B cell (primary cell): ENCODE data around the gene TMEM132A. TPM values are rescaled to one million over a fixed set of nuclear protein-coding genes. Genes with fewer than 3 reads are reported as not detected.

Source experiments
- ATAC-seq: fragments of 200-7000 bp; cut with Tn5 transposase; one replicate; pipeline ENCODE4 v1.10.0; 2021; ENCODE audit warnings: low read depth, mild to moderate bottlenecking, moderate number of reproducible peaks, moderate library complexity
- CTCF ChIA-PET: fragments of 350-600 bp; sonication (Branson Sonifier 250); formaldehyde crosslinking; loops from one replicate; lab custom pipeline; 2021; ENCODE audit warnings: antibody characterized with exemption, inconsistent platforms; lab: Charles Lee
- POLR2A ChIA-PET: fragments of 350-600 bp; sonication (Branson Sonifier 250); formaldehyde crosslinking; loops from one replicate; lab custom pipeline; 2021; ENCODE audit warnings: antibody characterized with exemption; lab: Charles Lee
- DNase-seq: peaks from one replicate; pipeline ENCODE4 v3.0.0; 2013
- H2AFZ ChIP-seq: 2 replicates; pipeline ENCODE4 v1.6.1; 2012; ENCODE audit warnings: mild to moderate bottlenecking, low read depth, low read length; ENCODE audit not compliant: insufficient read depth, poor library complexity, severe bottlenecking
- H3K27ac ChIP-seq, 2 donors: 1 replicate in 1 of 2; 2 replicates in 1 of 2; pipeline ENCODE4 v1.5.1; 2012 to 2013; ENCODE audit warnings: low read length in 2 of 2, mild to moderate bottlenecking in 2 of 2, moderate library complexity in 1 of 2
- H3K27me3 ChIP-seq, 4 experiments: fragments of 200-600 bp in 1 of 4; sonication (generic) in 1 of 4; replicated peaks in 1 of 4; 1 replicate in 2 of 4; 2 replicates in 2 of 4; pipeline versions ENCODE4 v1.6.1 to v1.7.0; 2013 to 2016; ENCODE audit warnings: low read length in 3 of 4, mild to moderate bottlenecking in 2 of 4, mixed read lengths in 1 of 4, moderate library complexity in 1 of 4; ENCODE audit not compliant: insufficient read depth in 4 of 4, control insufficient read depth in 3 of 4; ENCODE audit errors: control extremely low read depth in 1 of 4
- H3K36me3 ChIP-seq, 2 experiments: replicated peaks in 1 of 2; 1 replicate in 1 of 2; 2 replicates in 1 of 2; pipeline versions ENCODE4 v1.6.1 to v1.7.1; 2013; ENCODE audit warnings: low read length in 1 of 2; ENCODE audit not compliant: insufficient read depth in 2 of 2, control insufficient read depth in 1 of 2; ENCODE audit errors: control extremely low read depth in 1 of 2, extremely low read depth in 1 of 2
- H3K4me1 ChIP-seq, 2 donors: fragments of 200-600 bp in 1 of 2; sonication (generic) in 1 of 2; 1 replicate in 1 of 2; 2 replicates in 1 of 2; pipeline versions ENCODE4 v1.5.1 to v1.6.1; 2013 to 2017; ENCODE audit warnings: low read length in 2 of 2; ENCODE audit not compliant: control insufficient read depth in 2 of 2, insufficient read depth in 2 of 2
- H3K4me2 ChIP-seq: replicated peaks from 2 replicates; pipeline ENCODE3; 2012; ENCODE audit warnings: mild to moderate bottlenecking, low read depth, low read length; ENCODE audit not compliant: poor library complexity, severe bottlenecking
- H3K4me3 ChIP-seq, 5 experiments: fragments of 200-600 bp in 1 of 5; sonication (generic) in 1 of 5; 1 replicate in 3 of 5; 2 replicates in 2 of 5; pipeline versions ENCODE4 v1.5.1 to v1.7.0; 2011 to 2016; ENCODE audit warnings: low read length in 4 of 5, mild to moderate bottlenecking in 4 of 5, low read depth in 2 of 5, control low read depth in 1 of 5, moderate library complexity in 1 of 5; ENCODE audit not compliant: insufficient read depth in 1 of 5; ENCODE audit errors: control extremely low read depth in 1 of 5, extremely low read depth in 1 of 5
- H3K79me2 ChIP-seq: fragments of 200-600 bp; sonication (generic); one replicate; pipeline ENCODE4 v1.6.0; 2016; ENCODE audit warnings: low read length; ENCODE audit not compliant: control insufficient read depth, insufficient read depth
- H3K9ac ChIP-seq: fragments of 200-600 bp; sonication (generic); 2 replicates; pipeline ENCODE4 v1.6.1; 2017; ENCODE audit warnings: mild to moderate bottlenecking, low read length, moderate library complexity
- H3K9me3 ChIP-seq, 3 donors: one replicate each; pipeline versions ENCODE4 v1.6.1 to v1.7.1; 2013; ENCODE audit warnings: low read length in 2 of 3; ENCODE audit not compliant: control insufficient read depth in 2 of 3, insufficient read depth in 1 of 3; ENCODE audit errors: control extremely low read depth in 1 of 3
- H4K20me1 ChIP-seq: 2 replicates; pipeline ENCODE4 v1.6.0; 2012; ENCODE audit warnings: mild to moderate bottlenecking, low read length; ENCODE audit not compliant: insufficient read depth, control insufficient read depth, poor library complexity, severe bottlenecking
- H3K27ac Mint-ChIP-seq: one replicate; pipeline ENCODE4 v1.8.0; 2021; ENCODE audit warnings: mixed read lengths
- H3K27me3 Mint-ChIP-seq: one replicate; pipeline ENCODE4 v1.8.0; 2021; ENCODE audit warnings: mixed read lengths
- H3K4me1 Mint-ChIP-seq: one replicate; pipeline ENCODE4 v1.8.0; 2021; ENCODE audit warnings: mixed read lengths
- H3K4me3 Mint-ChIP-seq: one replicate; pipeline ENCODE4 v1.8.0; 2021; ENCODE audit warnings: mixed read lengths
- H3K9me3 Mint-ChIP-seq: one replicate; pipeline ENCODE4 v1.8.0; 2022; ENCODE audit warnings: mixed read lengths; ENCODE audit not compliant: insufficient read depth
- EZH2 ChIP-seq: IDR thresholded peaks from 2 replicates; pipeline ENCODE4 v1.6.1; 2012; ENCODE audit warnings: borderline replicate concordance, low read depth, mild to moderate bottlenecking, moderate library complexity, low read length; ENCODE audit not compliant: insufficient read depth, poor library complexity, severe bottlenecking
- WGBS: methylation state at CpG from one replicate; pipeline ENCODE4 v1.1.5; 2013; ENCODE audit warnings: missing lambda C conversion rate; ENCODE audit not compliant: insufficient coverage; 5-methylcytosine and 5-hydroxymethylcytosine counted together
- intact Hi-C: fragments of 100-400 bp; cut with micrococcal nuclease; formaldehyde crosslinking; loops from one replicate; pipeline ENCODE4 v1.10.0; 2022
- polyA plus RNA-seq: library from polyadenylated mRNA; depleted of rRNA; stranded (reverse); fragments of >200 nt; gene quantifications from 2 replicates; pipeline ENCODE4 v1.2.3, GENCODE V29; 2012
- small RNA-seq: library from RNA; depleted of rRNA; stranded (forward); fragments of <200 nt; gene quantifications from one replicate; pipeline ENCODE3, GENCODE V24; 2012; ENCODE audit warnings: low replicate concordance, low read depth; ENCODE audit not compliant: insufficient read length
- total RNA-seq, 2 donors: library from RNA; stranded (reverse); fragments of 120-200 nt in 1 of 2; gene quantifications; 1 replicate in 1 of 2; 2 replicates in 1 of 2; pipeline versions ENCODE4 v1.2.3 to v1.2.4, GENCODE V29; 2013 to 2022
- TF ChIP-seq, protein P1 (sequence below): fragments of 200-600 bp; IDR thresholded peaks from one replicate; pipeline ENCODE4 v1.8.0; 2022; ENCODE audit warnings: antibody characterized with exemption, mild to moderate bottlenecking

TMEM132A gene
- total and polyA plus RNA-seq, 2 donors (not counting 1 experiment from before 2014, with no cell fraction given) = 1.2 to 11.3 TPM

DNA sequence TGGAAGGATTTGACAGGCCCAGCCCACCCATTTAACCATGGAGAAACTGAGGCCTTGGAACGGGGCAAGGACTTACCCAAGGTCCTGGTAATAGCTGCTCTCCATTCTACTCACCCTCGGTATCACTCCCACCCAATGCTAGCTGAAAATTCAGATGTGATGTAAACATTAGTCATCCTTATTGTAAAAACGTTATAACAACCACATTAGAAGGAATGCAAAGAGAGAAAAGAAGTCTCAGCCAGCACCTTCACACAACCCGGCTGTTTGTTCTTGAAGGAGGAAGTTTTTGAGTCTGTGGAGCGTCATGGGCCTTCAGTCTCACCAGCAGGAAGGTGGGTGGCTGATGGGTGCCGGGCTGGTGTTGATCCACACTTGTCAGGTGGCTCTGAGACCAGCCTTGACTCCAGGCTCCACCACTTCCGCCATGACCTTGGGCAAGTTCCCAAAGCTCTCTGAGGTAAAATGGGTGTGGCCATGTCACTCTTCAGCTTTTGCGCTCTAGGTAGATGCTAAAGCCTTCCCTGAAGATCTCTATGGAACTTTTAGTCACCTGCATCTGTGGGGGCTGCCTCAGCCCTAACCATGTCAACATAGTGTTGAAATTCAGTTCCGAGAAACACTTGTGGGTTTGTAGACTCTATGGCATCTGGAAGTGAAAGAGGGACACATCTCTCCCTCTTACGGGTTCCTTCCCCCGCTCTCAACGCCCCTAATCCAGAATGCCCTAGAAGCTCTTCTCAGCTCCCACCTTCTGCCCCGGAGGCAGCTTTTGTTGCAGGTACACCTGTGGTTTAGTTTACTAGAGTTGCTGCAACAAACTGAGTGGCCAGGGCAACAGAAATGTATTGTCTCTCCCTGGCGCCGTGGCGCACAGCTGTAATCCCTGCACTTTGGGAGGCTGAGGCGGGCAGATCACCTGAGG is 62.0 kb downstream of the TMEM132A start:
- CTCF ChIA-PET = interaction anchor here (1.2 to 2.2 kb wide), 3 partner anchors 9 to 16 kb away, joined by 3 to 8 read pairs (median 4); partner anchors contain the start of gene CD6

More for the DNA sequence above, 62.0 kb downstream of the TMEM132A start:
- H3K4me3 Mint-ChIP-seq = peak overlapping the region; percentile 21
- Histone ChIP-seq H2AFZ (peak overlapping the region; percentile 43), H3K27me3 (no peaks in the 10 kb centered on the region), H3K4me3 (peak overlapping the region in 1 of 5 experiments; percentile 3), H3K27ac (peak overlapping the region; percentile 61 to 71), H3K79me2 (peaks cover 7% of the 10 kb centered on the region), H3K4me2 (peak overlapping the region; percentile 35), H3K36me3 (no peaks in the 10 kb centered on the region), H3K9ac (no peak overlapping the region), H4K20me1 (no peaks in the 10 kb centered on the region), H3K9me3 (no peaks in the 10 kb centered on the region), H3K4me1 (peaks cover 23 to 42% of the 10 kb centered on the region in 2 donors)
- H3K27me3 Mint-ChIP-seq = no peaks in the 10 kb centered on the region
- DNase-seq (peak; percentile 65), ATAC-seq (peak; percentile 63)
- peaks cover 42% of the 10 kb centered on the region for H3K4me1 Mint-ChIP-seq
- no peaks in the 10 kb centered on the region for H3K9me3 Mint-ChIP-seq
- peak overlapping the region; percentile 86 for H3K27ac Mint-ChIP-seq
- intact Hi-C loops = loop anchor here (5.0 kb wide), 1 partner anchor 36 kb away; no protein-coding TSS in a partner anchor
- TF ChIP-seq EZH2 = no peak
- TF ChIP-seq, protein P1, sequence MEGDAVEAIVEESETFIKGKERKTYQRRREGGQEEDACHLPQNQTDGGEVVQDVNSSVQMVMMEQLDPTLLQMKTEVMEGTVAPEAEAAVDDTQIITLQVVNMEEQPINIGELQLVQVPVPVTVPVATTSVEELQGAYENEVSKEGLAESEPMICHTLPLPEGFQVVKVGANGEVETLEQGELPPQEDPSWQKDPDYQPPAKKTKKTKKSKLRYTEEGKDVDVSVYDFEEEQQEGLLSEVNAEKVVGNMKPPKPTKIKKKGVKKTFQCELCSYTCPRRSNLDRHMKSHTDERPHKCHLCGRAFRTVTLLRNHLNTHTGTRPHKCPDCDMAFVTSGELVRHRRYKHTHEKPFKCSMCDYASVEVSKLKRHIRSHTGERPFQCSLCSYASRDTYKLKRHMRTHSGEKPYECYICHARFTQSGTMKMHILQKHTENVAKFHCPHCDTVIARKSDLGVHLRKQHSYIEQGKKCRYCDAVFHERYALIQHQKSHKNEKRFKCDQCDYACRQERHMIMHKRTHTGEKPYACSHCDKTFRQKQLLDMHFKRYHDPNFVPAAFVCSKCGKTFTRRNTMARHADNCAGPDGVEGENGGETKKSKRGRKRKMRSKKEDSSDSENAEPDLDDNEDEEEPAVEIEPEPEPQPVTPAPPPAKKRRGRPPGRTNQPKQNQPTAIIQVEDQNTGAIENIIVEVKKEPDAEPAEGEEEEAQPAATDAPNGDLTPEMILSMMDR = no peak
- POLR2A ChIA-PET = no interaction called here
- 76% methylated on average over 7 of the region's 17 CpGs for WGBS

Small RNAs within 50 kb of the gene (small RNA-seq; reads per million reads assigned to genes)
- gene RNU6-933P = not detected

Other genes with a start within 250 kb of the TMEM132A start
- not detected in 2 replicates for gene MS4A8, start 224.8 kb upstream of the TMEM132A start, total RNA-seq
- not detected in 2 replicates for gene MS4A8, start 224.8 kb upstream of the TMEM132A start, polyA plus RNA-seq
- gene MS4A18, start 199.7 kb upstream of the TMEM132A start, total RNA-seq = not detected in 2 replicates
- not detected in 2 replicates for gene MS4A18, start 199.7 kb upstream of the TMEM132A start, polyA plus RNA-seq
- gene MS4A15, start 167.6 kb upstream of the TMEM132A start, total RNA-seq = not detected in 2 replicates
- gene MS4A15, start 167.6 kb upstream of the TMEM132A start, polyA plus RNA-seq = not detected in 2 replicates
- gene MS4A10, start 139.1 kb upstream of the TMEM132A start, total RNA-seq = not detected in 2 replicates
- not detected in 2 replicates for gene MS4A10, start 139.1 kb upstream of the TMEM132A start, polyA plus RNA-seq
- gene CCDC86, start 82.3 kb upstream of the TMEM132A start, total RNA-seq = 9.5 and 10.5 TPM in 2 replicates
- gene CCDC86, start 82.3 kb upstream of the TMEM132A start, polyA plus RNA-seq = 9.6 and 12.4 TPM in 2 replicates
- gene PTGDR2, start 68.5 kb upstream of the TMEM132A start, total RNA-seq = 0.27 TPM in 1 of 2 replicates, not detected in the other
- 0.03 and 0.04 TPM in 2 replicates for gene PTGDR2, start 68.5 kb upstream of the TMEM132A start, polyA plus RNA-seq
- gene ZP1, start 56.9 kb upstream of the TMEM132A start, total RNA-seq = not detected in 2 replicates
- gene ZP1, start 56.9 kb upstream of the TMEM132A start, polyA plus RNA-seq = 0.06 TPM in 1 of 2 replicates, not detected in the other
- 80.4 and 89.9 TPM in 2 replicates for gene PRPF19, start 17.9 kb upstream of the TMEM132A start, total RNA-seq
- 24.3 and 41.8 TPM in 2 replicates for gene PRPF19, start 17.9 kb upstream of the TMEM132A start, polyA plus RNA-seq
- gene TMEM109, start 10.3 kb upstream of the TMEM132A start, total RNA-seq = 81.7 and 99.4 TPM in 2 replicates
- gene TMEM109, start 10.3 kb upstream of the TMEM132A start, polyA plus RNA-seq = 19.3 and 32.0 TPM in 2 replicates
- gene SLC15A3, start 27.7 kb downstream of the TMEM132A start, total RNA-seq = 91.4 and 93.0 TPM in 2 replicates
- gene SLC15A3, start 27.7 kb downstream of the TMEM132A start, polyA plus RNA-seq = 45.9 and 61.5 TPM in 2 replicates
- gene CD6, start 47.2 kb downstream of the TMEM132A start, total RNA-seq = 9.3 and 10.5 TPM in 2 replicates
- 13.6 and 13.7 TPM in 2 replicates for gene CD6, start 47.2 kb downstream of the TMEM132A start, polyA plus RNA-seq
- gene CD5, start 178.0 kb downstream of the TMEM132A start, total RNA-seq = 19.3 and 19.9 TPM in 2 replicates
- 7.6 and 8.9 TPM in 2 replicates for gene CD5, start 178.0 kb downstream of the TMEM132A start, polyA plus RNA-seq
- 18.4 and 20.1 TPM in 2 replicates for gene VPS37C, start 237.0 kb downstream of the TMEM132A start, total RNA-seq
- gene VPS37C, start 237.0 kb downstream of the TMEM132A start, polyA plus RNA-seq = 5.9 and 6.4 TPM in 2 replicates